ENCODE data around the gene SNTB2. TPM values are rescaled to one million over a fixed set of nuclear protein-coding genes. Genes with fewer than 3 reads are reported as not detected.

SNTB2 gene
- total and polyA plus RNA-seq, 2 of the 13 experiments (the other 11 are each of a cell fraction or from before 2014, with no cell fraction given), result 11.5 to 19.2 TPM

DNA sequence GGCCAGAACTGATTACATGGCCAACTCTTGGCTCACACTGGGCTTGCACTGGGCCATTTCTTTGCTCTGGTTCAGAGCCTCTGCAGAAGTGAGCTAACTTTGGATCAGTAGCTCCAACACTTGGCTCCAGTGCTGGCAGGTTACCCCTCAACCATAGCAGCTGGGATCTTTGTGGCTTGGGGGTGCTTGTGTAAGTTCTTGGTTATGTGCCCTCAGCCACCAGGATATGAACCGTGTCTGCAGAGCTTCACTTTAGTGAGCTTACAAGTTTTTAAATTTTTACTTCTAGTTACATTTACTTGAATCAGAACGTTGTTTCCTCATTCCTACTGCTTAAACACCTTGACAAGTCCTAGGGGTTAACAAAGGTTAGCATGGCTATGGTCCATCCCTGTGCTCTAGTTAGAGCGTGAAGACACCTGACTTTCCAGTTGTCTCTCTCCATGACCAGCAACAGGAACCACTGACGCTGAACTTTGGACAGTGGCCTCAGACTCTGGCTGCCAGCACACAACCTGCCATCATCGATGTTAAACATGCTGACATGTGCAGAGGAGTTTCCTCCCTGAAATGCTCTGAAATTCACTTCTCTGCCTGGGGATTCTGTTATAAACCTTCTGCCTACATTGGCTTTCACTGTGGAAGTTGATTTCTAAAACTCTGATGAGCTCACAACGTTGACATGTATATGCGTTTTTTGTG is 139.4 kb downstream of the SNTB2 start (continued):
- TF ChIP-seq ZNF281 (CRISPR knock-in tag; IDR thresholded peaks at IDR 0.05; ENCODE audit: borderline replicate concordance) (no peak), KAT2B (IDR thresholded peaks at IDR 0.05; ENCODE audit: borderline replicate concordance, low read depth, low read length) (no peak), ZNF510 (CRISPR knock-in tag; IDR thresholded peaks at IDR 0.05; ENCODE audit: low read depth) (no peak), FOXP1 (IDR thresholded peaks at IDR 0.05) (no peak), FOXP1 (CRISPR knock-in tag; IDR thresholded peaks at IDR 0.05) (peak; percentile 61), KLF15 (CRISPR knock-in tag; IDR thresholded peaks at IDR 0.05; ENCODE audit: borderline replicate concordance) (no peak), ZNF367 (CRISPR knock-in tag; IDR thresholded peaks at IDR 0.05; ENCODE audit: borderline replicate concordance) (no peak), CBX1 (IDR thresholded peaks at IDR 0.05; ENCODE audit: low read depth) (no peak), YY1 (IDR thresholded peaks at IDR 0.05; ENCODE audit: insufficient read depth, insufficient replicate concordance, low read depth, low read length) (peak; percentile 58), ZKSCAN8 (CRISPR knock-in tag; IDR thresholded peaks at IDR 0.05; ENCODE audit: borderline replicate concordance) (no peak), ZSCAN21 (CRISPR knock-in tag; IDR thresholded peaks at IDR 0.05; ENCODE audit: borderline replicate concordance) (no peak), SMARCE1 (IDR thresholded peaks at IDR 0.05; ENCODE audit: borderline replicate concordance) (no peak), ZNF564 (CRISPR knock-in tag; IDR thresholded peaks at IDR 0.05) (no peak), EHMT2 (IDR thresholded peaks at IDR 0.05; ENCODE audit: borderline replicate concordance, low read depth, low read length) (peak; percentile 39; the same call in 1 of the 2 replicates), ZNF629 (CRISPR knock-in tag; conservative IDR thresholded peaks at IDR 0.05) (peak; percentile 59), ZNF430 (CRISPR knock-in tag; IDR thresholded peaks at IDR 0.05) (peak; percentile 92), E2F1 (CRISPR knock-in tag; IDR thresholded peaks at IDR 0.05) (no peak)
- TF ChIP-seq, protein P1, sequence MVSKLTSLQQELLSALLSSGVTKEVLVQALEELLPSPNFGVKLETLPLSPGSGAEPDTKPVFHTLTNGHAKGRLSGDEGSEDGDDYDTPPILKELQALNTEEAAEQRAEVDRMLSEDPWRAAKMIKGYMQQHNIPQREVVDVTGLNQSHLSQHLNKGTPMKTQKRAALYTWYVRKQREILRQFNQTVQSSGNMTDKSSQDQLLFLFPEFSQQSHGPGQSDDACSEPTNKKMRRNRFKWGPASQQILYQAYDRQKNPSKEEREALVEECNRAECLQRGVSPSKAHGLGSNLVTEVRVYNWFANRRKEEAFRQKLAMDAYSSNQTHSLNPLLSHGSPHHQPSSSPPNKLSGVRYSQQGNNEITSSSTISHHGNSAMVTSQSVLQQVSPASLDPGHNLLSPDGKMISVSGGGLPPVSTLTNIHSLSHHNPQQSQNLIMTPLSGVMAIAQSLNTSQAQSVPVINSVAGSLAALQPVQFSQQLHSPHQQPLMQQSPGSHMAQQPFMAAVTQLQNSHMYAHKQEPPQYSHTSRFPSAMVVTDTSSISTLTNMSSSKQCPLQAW (CRISPR knock-in tag; IDR thresholded peaks at IDR 0.05), result peak; percentile 71; the same call in 1 of the 2 replicates
- TF ChIP-seq, protein P2, sequence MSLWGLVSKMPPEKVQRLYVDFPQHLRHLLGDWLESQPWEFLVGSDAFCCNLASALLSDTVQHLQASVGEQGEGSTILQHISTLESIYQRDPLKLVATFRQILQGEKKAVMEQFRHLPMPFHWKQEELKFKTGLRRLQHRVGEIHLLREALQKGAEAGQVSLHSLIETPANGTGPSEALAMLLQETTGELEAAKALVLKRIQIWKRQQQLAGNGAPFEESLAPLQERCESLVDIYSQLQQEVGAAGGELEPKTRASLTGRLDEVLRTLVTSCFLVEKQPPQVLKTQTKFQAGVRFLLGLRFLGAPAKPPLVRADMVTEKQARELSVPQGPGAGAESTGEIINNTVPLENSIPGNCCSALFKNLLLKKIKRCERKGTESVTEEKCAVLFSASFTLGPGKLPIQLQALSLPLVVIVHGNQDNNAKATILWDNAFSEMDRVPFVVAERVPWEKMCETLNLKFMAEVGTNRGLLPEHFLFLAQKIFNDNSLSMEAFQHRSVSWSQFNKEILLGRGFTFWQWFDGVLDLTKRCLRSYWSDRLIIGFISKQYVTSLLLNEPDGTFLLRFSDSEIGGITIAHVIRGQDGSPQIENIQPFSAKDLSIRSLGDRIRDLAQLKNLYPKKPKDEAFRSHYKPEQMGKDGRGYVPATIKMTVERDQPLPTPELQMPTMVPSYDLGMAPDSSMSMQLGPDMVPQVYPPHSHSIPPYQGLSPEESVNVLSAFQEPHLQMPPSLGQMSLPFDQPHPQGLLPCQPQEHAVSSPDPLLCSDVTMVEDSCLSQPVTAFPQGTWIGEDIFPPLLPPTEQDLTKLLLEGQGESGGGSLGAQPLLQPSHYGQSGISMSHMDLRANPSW (CRISPR knock-in tag; IDR thresholded peaks at IDR 0.05; ENCODE audit: borderline replicate concordance), result no peak; the same call in 1 of the 2 replicates
- TF ChIP-seq, protein P3, sequence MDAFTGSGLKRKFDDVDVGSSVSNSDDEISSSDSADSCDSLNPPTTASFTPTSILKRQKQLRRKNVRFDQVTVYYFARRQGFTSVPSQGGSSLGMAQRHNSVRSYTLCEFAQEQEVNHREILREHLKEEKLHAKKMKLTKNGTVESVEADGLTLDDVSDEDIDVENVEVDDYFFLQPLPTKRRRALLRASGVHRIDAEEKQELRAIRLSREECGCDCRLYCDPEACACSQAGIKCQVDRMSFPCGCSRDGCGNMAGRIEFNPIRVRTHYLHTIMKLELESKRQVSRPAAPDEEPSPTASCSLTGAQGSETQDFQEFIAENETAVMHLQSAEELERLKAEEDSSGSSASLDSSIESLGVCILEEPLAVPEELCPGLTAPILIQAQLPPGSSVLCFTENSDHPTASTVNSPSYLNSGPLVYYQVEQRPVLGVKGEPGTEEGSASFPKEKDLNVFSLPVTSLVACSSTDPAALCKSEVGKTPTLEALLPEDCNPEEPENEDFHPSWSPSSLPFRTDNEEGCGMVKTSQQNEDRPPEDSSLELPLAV (CRISPR knock-in tag; conservative IDR thresholded peaks at IDR 0.05; ENCODE audit: low read depth), result no peak
